ENCODE measurements around the gene GTF2F2.

GRCh38 chr13:45269204-45269603, 148.9 kb downstream of the GTF2F2 start:
- TF ChIP-seq POLR2AphosphoS5 (IDR thresholded peaks at IDR 0.05; ENCODE audit: low read depth) (no peak), SPI1 (IDR thresholded peaks at IDR 0.05; ENCODE audit: borderline replicate concordance, low read depth) (no peak), REST (IDR thresholded peaks at IDR 0.05; ENCODE audit: insufficient replicate concordance, low read depth) (no peak)
- TF ChIP-seq, protein P1, sequence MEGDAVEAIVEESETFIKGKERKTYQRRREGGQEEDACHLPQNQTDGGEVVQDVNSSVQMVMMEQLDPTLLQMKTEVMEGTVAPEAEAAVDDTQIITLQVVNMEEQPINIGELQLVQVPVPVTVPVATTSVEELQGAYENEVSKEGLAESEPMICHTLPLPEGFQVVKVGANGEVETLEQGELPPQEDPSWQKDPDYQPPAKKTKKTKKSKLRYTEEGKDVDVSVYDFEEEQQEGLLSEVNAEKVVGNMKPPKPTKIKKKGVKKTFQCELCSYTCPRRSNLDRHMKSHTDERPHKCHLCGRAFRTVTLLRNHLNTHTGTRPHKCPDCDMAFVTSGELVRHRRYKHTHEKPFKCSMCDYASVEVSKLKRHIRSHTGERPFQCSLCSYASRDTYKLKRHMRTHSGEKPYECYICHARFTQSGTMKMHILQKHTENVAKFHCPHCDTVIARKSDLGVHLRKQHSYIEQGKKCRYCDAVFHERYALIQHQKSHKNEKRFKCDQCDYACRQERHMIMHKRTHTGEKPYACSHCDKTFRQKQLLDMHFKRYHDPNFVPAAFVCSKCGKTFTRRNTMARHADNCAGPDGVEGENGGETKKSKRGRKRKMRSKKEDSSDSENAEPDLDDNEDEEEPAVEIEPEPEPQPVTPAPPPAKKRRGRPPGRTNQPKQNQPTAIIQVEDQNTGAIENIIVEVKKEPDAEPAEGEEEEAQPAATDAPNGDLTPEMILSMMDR (IDR thresholded peaks at IDR 0.05; ENCODE audit: insufficient read depth, low read length) = no peak
